KOPT-K1 (cell line): ENCODE data around the gene CLIC4.
"Not testable (repeated sequence)": the region's sequence is repeated elsewhere in the genome, so short reads cannot be mapped to it uniquely, and the experiment has no call there.

Experiments
- H3K27ac ChIP-seq: fragments of 200-600 bp; sonication (generic); 2 replicates; pipeline ENCODE4 v1.5.1; 2016; ENCODE audit warnings: antibody characterized with exemption, mild to moderate bottlenecking, low read depth, low read length; ENCODE audit not compliant: poor library complexity, severe bottlenecking
- H3K36me3 ChIP-seq: fragments of 200-600 bp; sonication (generic); 2 replicates; pipeline ENCODE4 v1.5.1; 2017; ENCODE audit warnings: antibody characterized with exemption, mild to moderate bottlenecking, low read length, moderate library complexity; ENCODE audit not compliant: insufficient read depth
- H3K9me3 ChIP-seq: fragments of 200-600 bp; sonication (generic); 2 replicates; pipeline ENCODE4 v1.5.1; 2017; ENCODE audit warnings: antibody characterized with exemption, low read length, mild to moderate bottlenecking; ENCODE audit not compliant: insufficient read depth, poor library complexity, severe bottlenecking

CLIC4 gene

GRCh38 chr1:24751833-24752232 is 6.6 kb downstream of the CLIC4 start:
- H3K36me3 ChIP-seq: no peaks in the 10 kb centered on the region
- H3K9me3 ChIP-seq: no peaks in the 10 kb centered on the region
- no peak overlapping the region for H3K27ac ChIP-seq

- H3K9me3 ChIP-seq: no peaks in the 10 kb centered on the region
- no peak overlapping the region for H3K27ac ChIP-seq
Observed at GRCh38 chr1:24752305-24752704, 7.1 kb downstream of the CLIC4 start.

GRCh38 chr1:24754229-24754628 is 9.0 kb downstream of the CLIC4 start:
- Histone ChIP-seq H3K9me3 (no peaks in the 10 kb centered on the region), H3K27ac (no peak overlapping the region), H3K36me3 (no peaks in the 10 kb centered on the region)

More at GRCh38 chr1:24752305-24752704, 7.1 kb downstream of the CLIC4 start:
- no peaks in the 10 kb centered on the region for H3K36me3 ChIP-seq

GRCh38 chr1:24755323-24755722 is 10.1 kb downstream of the CLIC4 start:
- H3K27ac ChIP-seq, H3K36me3 ChIP-seq, H3K9me3 ChIP-seq: not testable (repeated sequence)

- H3K27ac ChIP-seq: no peak overlapping the region
- no peaks in the 10 kb centered on the region for H3K36me3 ChIP-seq
- H3K9me3 ChIP-seq: no peaks in the 10 kb centered on the region
Observed at GRCh38 chr1:24756395-24756794, 11.1 kb downstream of the CLIC4 start.

- Histone ChIP-seq H3K27ac (no peak overlapping the region), H3K36me3 (no peaks in the 10 kb centered on the region), H3K9me3 (no peaks in the 10 kb centered on the region)
Observed at GRCh38 chr1:24759492-24759891, 14.2 kb downstream of the CLIC4 start.

- Histone ChIP-seq H3K27ac (no peak overlapping the region), H3K9me3 (no peaks in the 10 kb centered on the region), H3K36me3 (no peaks in the 10 kb centered on the region)
Observed at GRCh38 chr1:24761582-24761981, 16.3 kb downstream of the CLIC4 start.

- Histone ChIP-seq H3K36me3 (no peaks in the 10 kb centered on the region), H3K27ac (no peak overlapping the region)
Observed at GRCh38 chr1:24762133-24762676, 17.0 kb downstream of the CLIC4 start.

GRCh38 chr1:24763671-24764070 is 18.4 kb downstream of the CLIC4 start:
- H3K36me3 ChIP-seq: no peaks in the 10 kb centered on the region
- H3K27ac ChIP-seq: no peak overlapping the region
- H3K9me3 ChIP-seq: no peaks in the 10 kb centered on the region

More at GRCh38 chr1:24762133-24762676, 17.0 kb downstream of the CLIC4 start:
- no peaks in the 10 kb centered on the region for H3K9me3 ChIP-seq

- Histone ChIP-seq H3K27ac (no peak overlapping the region), H3K9me3 (no peaks in the 10 kb centered on the region), H3K36me3 (no peaks in the 10 kb centered on the region)
Observed at GRCh38 chr1:24764439-24764838, 19.2 kb downstream of the CLIC4 start.

GRCh38 chr1:24764848-24765247 is 19.6 kb downstream of the CLIC4 start:
- Histone ChIP-seq H3K36me3 (no peaks in the 10 kb centered on the region), H3K27ac (no peak overlapping the region), H3K9me3 (no peaks in the 10 kb centered on the region)

- Histone ChIP-seq H3K27ac (no peak overlapping the region), H3K36me3 (no peaks in the 10 kb centered on the region), H3K9me3 (no peaks in the 10 kb centered on the region)
Observed at GRCh38 chr1:24765308-24765988, 20.2 kb downstream of the CLIC4 start.

- no peak overlapping the region for H3K27ac ChIP-seq
- no peaks in the 10 kb centered on the region for H3K9me3 ChIP-seq
- H3K36me3 ChIP-seq: no peaks in the 10 kb centered on the region
Observed at GRCh38 chr1:24767351-24767750, 22.1 kb downstream of the CLIC4 start.

- H3K9me3 ChIP-seq: no peaks in the 10 kb centered on the region
- H3K27ac ChIP-seq: no peak overlapping the region
- H3K36me3 ChIP-seq: no peaks in the 10 kb centered on the region
Observed at GRCh38 chr1:24768873-24769605, 23.8 kb downstream of the CLIC4 start.

- no peaks in the 10 kb centered on the region for H3K36me3 ChIP-seq
- no peaks in the 10 kb centered on the region for H3K9me3 ChIP-seq
- no peak overlapping the region for H3K27ac ChIP-seq
Observed at GRCh38 chr1:24769656-24770651, 24.7 kb downstream of the CLIC4 start.
